ENCODE results near the gene PAWR.
"Not testable (repeated sequence)": the region's sequence is repeated elsewhere in the genome, so short reads cannot be mapped to it uniquely, and the experiment has no call there.

The PAWR gene

GRCh38 chr12:79685068-79685467, 5.7 kb downstream of the PAWR start:
- H3K4me1 ChIP-seq (ENCODE audit: control insufficient read depth in 1 of 2, insufficient read depth in 2 of 2, low read length in 2 of 2): peaks cover 0 to 4% of the 10 kb centered on the region in 2 experiments
- H3K79me2 ChIP-seq (ENCODE audit: control insufficient read depth, insufficient read depth, low read length, poor library complexity): peaks cover 17% of the 10 kb centered on the region
- no peak overlapping the region for H4K8ac ChIP-seq (ENCODE audit: low read depth, low read length)
- no peak overlapping the region for H4K12ac ChIP-seq (ENCODE audit: low read depth, low read length)
- DNase-seq: peak in 1 of 2 donors; percentile 27
- peaks cover 7% of the 10 kb centered on the region for H3K79me1 ChIP-seq (ENCODE audit: low read length)
- no peak overlapping the region for H2BK120ac ChIP-seq (ENCODE audit: insufficient read depth, low read length, poor library complexity)
- no peak overlapping the region for H2AFZ ChIP-seq (ENCODE audit: insufficient read depth, low read length, poor library complexity)
- no peak overlapping the region for H3K23ac ChIP-seq (ENCODE audit: low read length)
- H3K4me2 ChIP-seq (ENCODE audit: low read length): no peak overlapping the region
- H4K91ac ChIP-seq (ENCODE audit: low read depth, low read length): no peak overlapping the region
- no CpG with 5 or more reads among the region's 1 CpG for WGBS (ENCODE audit: extremely low coverage, insufficient coverage, insufficient read length)
- no peaks in the 10 kb centered on the region for H3K27me3 ChIP-seq (ENCODE audit: insufficient read depth, low read length)
- no peak overlapping the region for H3K27ac ChIP-seq (ENCODE audit: low read depth, low read length)
- no peak overlapping the region for H3K14ac ChIP-seq (ENCODE audit: low read length)
- H2BK12ac ChIP-seq (ENCODE audit: low read length): no peak overlapping the region
- no peak overlapping the region for H2AK5ac ChIP-seq (ENCODE audit: low read length)
- H3K9ac ChIP-seq (ENCODE audit: low read length): no peak overlapping the region
- peaks cover 0 to 5% of the 10 kb centered on the region in 2 experiments for H3K36me3 ChIP-seq (ENCODE audit: control insufficient read depth in 1 of 2, insufficient read depth in 2 of 2, low read length in 2 of 2)
- H3K4ac ChIP-seq (ENCODE audit: low read depth, low read length): peak overlapping the region; percentile 24
- no peak overlapping the region for H2BK5ac ChIP-seq (ENCODE audit: low read depth, low read length, poor library complexity)
- H3K9me3 ChIP-seq (ENCODE audit: insufficient read depth, low read depth, low read length): no peaks in the 10 kb centered on the region
- no peak overlapping the region for H3K4me3 ChIP-seq (ENCODE audit: low read depth, low read length)
- no peak overlapping the region for H3K18ac ChIP-seq (ENCODE audit: low read length)

GRCh38 chr12:79684338-79684737, 6.4 kb downstream of the PAWR start:
- not testable (repeated sequence) for H2AFZ ChIP-seq (ENCODE audit: insufficient read depth, low read length, poor library complexity); H4K91ac ChIP-seq (ENCODE audit: low read depth, low read length); H2AK5ac ChIP-seq (ENCODE audit: low read length); DNase-seq; H3K9ac ChIP-seq (ENCODE audit: low read length); H3K4me2 ChIP-seq (ENCODE audit: low read length); H3K23ac ChIP-seq (ENCODE audit: low read length); H2BK5ac ChIP-seq (ENCODE audit: low read depth, low read length, poor library complexity); H4K8ac ChIP-seq (ENCODE audit: low read depth, low read length); H3K14ac ChIP-seq (ENCODE audit: low read length); H3K4me3 ChIP-seq (ENCODE audit: low read depth, low read length); H3K36me3 ChIP-seq (ENCODE audit: control insufficient read depth in 1 of 2, insufficient read depth in 2 of 2, low read length in 2 of 2); H3K27ac ChIP-seq (ENCODE audit: low read depth, low read length); H2BK120ac ChIP-seq (ENCODE audit: insufficient read depth, low read length, poor library complexity); H3K18ac ChIP-seq (ENCODE audit: low read length); H3K9me3 ChIP-seq (ENCODE audit: insufficient read depth, low read depth, low read length); H3K79me2 ChIP-seq (ENCODE audit: control insufficient read depth, insufficient read depth, low read length, poor library complexity); H4K12ac ChIP-seq (ENCODE audit: low read depth, low read length); H3K79me1 ChIP-seq (ENCODE audit: low read length); H3K4me1 ChIP-seq (ENCODE audit: control insufficient read depth in 1 of 2, insufficient read depth in 2 of 2, low read length in 2 of 2); H2BK12ac ChIP-seq (ENCODE audit: low read length); H3K27me3 ChIP-seq (ENCODE audit: insufficient read depth, low read length)
- no CpG with 5 or more reads among the region's 5 CpGs for WGBS (ENCODE audit: extremely low coverage, insufficient coverage, insufficient read length)
- H3K4ac ChIP-seq (ENCODE audit: low read depth, low read length): peak overlapping the region; percentile 86

GRCh38 chr12:79682593-79682992, 8.2 kb downstream of the PAWR start:
- Histone ChIP-seq H3K9ac (ENCODE audit: low read length) (no peak overlapping the region), H3K27me3 (ENCODE audit: insufficient read depth, low read length) (no peaks in the 10 kb centered on the region), H3K9me3 (ENCODE audit: insufficient read depth, low read depth, low read length) (no peaks in the 10 kb centered on the region), H4K8ac (ENCODE audit: low read depth, low read length) (no peak overlapping the region), H2BK12ac (ENCODE audit: low read length) (no peak overlapping the region), H3K23ac (ENCODE audit: low read length) (no peak overlapping the region), H3K4me1 (ENCODE audit: control insufficient read depth in 1 of 2, insufficient read depth in 2 of 2, low read length in 2 of 2) (peaks cover 0 to 4% of the 10 kb centered on the region in 2 experiments), H3K36me3 (ENCODE audit: control insufficient read depth in 1 of 2, insufficient read depth in 2 of 2, low read length in 2 of 2) (peaks cover 0 to 5% of the 10 kb centered on the region in 2 experiments), H3K4me3 (ENCODE audit: low read depth, low read length) (no peak overlapping the region), H4K12ac (ENCODE audit: low read depth, low read length) (no peak overlapping the region), H4K91ac (ENCODE audit: low read depth, low read length) (no peak overlapping the region), H2AK5ac (ENCODE audit: low read length) (no peak overlapping the region), H3K79me1 (ENCODE audit: low read length) (no peaks in the 10 kb centered on the region), H3K18ac (ENCODE audit: low read length) (no peak overlapping the region), H2BK5ac (ENCODE audit: low read depth, low read length, poor library complexity) (no peak overlapping the region), H2BK120ac (ENCODE audit: insufficient read depth, low read length, poor library complexity) (no peak overlapping the region), H3K79me2 (ENCODE audit: control insufficient read depth, insufficient read depth, low read length, poor library complexity) (peaks cover 9% of the 10 kb centered on the region), H3K14ac (ENCODE audit: low read length) (no peak overlapping the region), H3K27ac (ENCODE audit: low read depth, low read length) (no peak overlapping the region), H2AFZ (ENCODE audit: insufficient read depth, low read length, poor library complexity) (no peak overlapping the region), H3K4ac (ENCODE audit: low read depth, low read length) (no peak overlapping the region), H3K4me2 (ENCODE audit: low read length) (no peak overlapping the region)
- peak in 1 of 2 donors; percentile 9 for DNase-seq
- WGBS (ENCODE audit: extremely low coverage, insufficient coverage, insufficient read length): no CpG with 5 or more reads among the region's 1 CpG

GRCh38 chr12:79681008-79681590, 9.7 kb downstream of the PAWR start:
- Histone ChIP-seq H3K4me1 (ENCODE audit: control insufficient read depth in 1 of 2, insufficient read depth in 2 of 2, low read length in 2 of 2) (peaks cover 0 to 4% of the 10 kb centered on the region in 2 experiments), H3K36me3 (ENCODE audit: control insufficient read depth in 1 of 2, insufficient read depth in 2 of 2, low read length in 2 of 2) (peaks cover 0 to 5% of the 10 kb centered on the region in 2 experiments), H2BK5ac (ENCODE audit: low read depth, low read length, poor library complexity) (no peak overlapping the region), H3K4me3 (ENCODE audit: low read depth, low read length) (no peak overlapping the region), H3K9ac (ENCODE audit: low read length) (no peak overlapping the region), H2AK5ac (ENCODE audit: low read length) (no peak overlapping the region), H3K27ac (ENCODE audit: low read depth, low read length) (no peak overlapping the region), H4K91ac (ENCODE audit: low read depth, low read length) (no peak overlapping the region), H2AFZ (ENCODE audit: insufficient read depth, low read length, poor library complexity) (no peak overlapping the region), H4K12ac (ENCODE audit: low read depth, low read length) (no peak overlapping the region), H3K23ac (ENCODE audit: low read length) (no peak overlapping the region), H3K4ac (ENCODE audit: low read depth, low read length) (peak overlapping the region; percentile 97), H2BK120ac (ENCODE audit: insufficient read depth, low read length, poor library complexity) (no peak overlapping the region), H3K27me3 (ENCODE audit: insufficient read depth, low read length) (no peaks in the 10 kb centered on the region), H3K14ac (ENCODE audit: low read length) (no peak overlapping the region), H3K4me2 (ENCODE audit: low read length) (no peak overlapping the region), H3K18ac (ENCODE audit: low read length) (no peak overlapping the region), H3K79me1 (ENCODE audit: low read length) (no peaks in the 10 kb centered on the region), H3K9me3 (ENCODE audit: insufficient read depth, low read depth, low read length) (no peaks in the 10 kb centered on the region), H2BK12ac (ENCODE audit: low read length) (no peak overlapping the region), H4K8ac (ENCODE audit: low read depth, low read length) (no peak overlapping the region), H3K79me2 (ENCODE audit: control insufficient read depth, insufficient read depth, low read length, poor library complexity) (peaks cover 9% of the 10 kb centered on the region)
- no CpG with 5 or more reads among the region's 2 CpGs for WGBS (ENCODE audit: extremely low coverage, insufficient coverage, insufficient read length)
- peak; percentile 5 to 26 for DNase-seq

Measured in trophoblast cell (in vitro differentiated cells and primary cell).